ENCODE results near the gene CTU1.
"Not testable (repeated sequence)": the region's sequence is repeated elsewhere in the genome, so short reads cannot be mapped to it uniquely, and the experiment has no call there.

- not testable (repeated sequence) for TF ChIP-seq CTCF, POLR2A (IDR thresholded peaks at IDR 0.05)
Measured at GRCh38 chr19:51142809-51143475, 34.7 kb upstream of the CTU1 start.

Data from body of pancreas (tissue), 4 donors.